OCI-LY3 (cell line): Measurements from ENCODE around the gene AASDH.

Experiments
- H2AFZ ChIP-seq: fragments of 200-600, 300-600 bp; shearing (Covaris generic); 2 replicates; pipeline ENCODE4 v1.6.0; 2014; ENCODE audit warnings: antibody characterized with exemption, low read depth, low read length
- H3K27ac ChIP-seq: fragments of 200-600, 300-600 bp; sonication (generic); 2 replicates; pipeline ENCODE4 v1.5.1; 2014; ENCODE audit warnings: mild to moderate bottlenecking, low read length, moderate library complexity, mixed read lengths
- H3K27me3 ChIP-seq: fragments of 200-600, 300-600 bp; sonication (generic); 2 replicates; pipeline ENCODE4 v1.6.1; 2014; ENCODE audit warnings: low read depth, low read length, mixed read lengths
- H3K36me3 ChIP-seq: fragments of 200-600, 300-600 bp; sonication (generic); replicated peaks from 2 replicates; pipeline ENCODE3; 2014; ENCODE audit warnings: low read depth, low read length, mixed read lengths
- H3K4me1 ChIP-seq: fragments of 300-600, 200-600 bp; sonication (generic); 2 replicates; pipeline ENCODE4 v1.6.1; 2014; ENCODE audit warnings: low read length, mixed read lengths
- H3K4me2 ChIP-seq: fragments of 200-600, 300-600 bp; sonication (generic); 2 replicates; pipeline ENCODE4 v1.6.1; 2014; ENCODE audit warnings: low read length, mixed read lengths
- H3K4me3 ChIP-seq: fragments of 300-600, 200-600 bp; sonication (generic); 2 replicates; pipeline ENCODE4 v1.5.1; 2014; ENCODE audit warnings: antibody characterized with exemption, mild to moderate bottlenecking, low read length, moderate library complexity
- H3K79me2 ChIP-seq: fragments of 300-600, 200-600 bp; shearing (Covaris generic); 2 replicates; pipeline ENCODE4 v1.6.1; 2014; ENCODE audit warnings: mild to moderate bottlenecking, low read length, mixed read lengths
- H3K9ac ChIP-seq: fragments of 300-600, 200-600 bp; shearing (Covaris generic); 2 replicates; pipeline ENCODE4 v1.6.0; 2014; ENCODE audit warnings: mild to moderate bottlenecking, low read length, moderate library complexity
- H3K9me3 ChIP-seq: fragments of 200-600, 300-600 bp; shearing (Covaris generic); 2 replicates; pipeline ENCODE4 v1.6.1; 2014; ENCODE audit warnings: low read length, mixed read lengths; ENCODE audit not compliant: insufficient read depth
- H4K20me1 ChIP-seq: fragments of 200-600, 300-600 bp; sonication (generic); 2 replicates; pipeline ENCODE4 v1.6.1; 2016; ENCODE audit warnings: low read length, mixed read lengths; ENCODE audit not compliant: insufficient read depth
- EZH2phosphoT487 ChIP-seq: fragments of 200-600 bp; shearing (Covaris generic); IDR thresholded peaks from 2 replicates; pipeline ENCODE4 v1.6.1; 2018; ENCODE audit warnings: antibody characterized with exemption, mixed run types, low read depth
- TF ChIP-seq, protein P1 (sequence below): fragments of 200-600, 300-600 bp; sonication (generic); IDR thresholded peaks from 2 replicates; pipeline ENCODE4 v1.5.1; 2014; ENCODE audit warnings: antibody characterized with exemption, low read length, low read depth

The AASDH gene

GRCh38 chr4:56406151-56406550 is 18.9 kb upstream of the AASDH start:
- TF ChIP-seq, protein P1, sequence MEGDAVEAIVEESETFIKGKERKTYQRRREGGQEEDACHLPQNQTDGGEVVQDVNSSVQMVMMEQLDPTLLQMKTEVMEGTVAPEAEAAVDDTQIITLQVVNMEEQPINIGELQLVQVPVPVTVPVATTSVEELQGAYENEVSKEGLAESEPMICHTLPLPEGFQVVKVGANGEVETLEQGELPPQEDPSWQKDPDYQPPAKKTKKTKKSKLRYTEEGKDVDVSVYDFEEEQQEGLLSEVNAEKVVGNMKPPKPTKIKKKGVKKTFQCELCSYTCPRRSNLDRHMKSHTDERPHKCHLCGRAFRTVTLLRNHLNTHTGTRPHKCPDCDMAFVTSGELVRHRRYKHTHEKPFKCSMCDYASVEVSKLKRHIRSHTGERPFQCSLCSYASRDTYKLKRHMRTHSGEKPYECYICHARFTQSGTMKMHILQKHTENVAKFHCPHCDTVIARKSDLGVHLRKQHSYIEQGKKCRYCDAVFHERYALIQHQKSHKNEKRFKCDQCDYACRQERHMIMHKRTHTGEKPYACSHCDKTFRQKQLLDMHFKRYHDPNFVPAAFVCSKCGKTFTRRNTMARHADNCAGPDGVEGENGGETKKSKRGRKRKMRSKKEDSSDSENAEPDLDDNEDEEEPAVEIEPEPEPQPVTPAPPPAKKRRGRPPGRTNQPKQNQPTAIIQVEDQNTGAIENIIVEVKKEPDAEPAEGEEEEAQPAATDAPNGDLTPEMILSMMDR: no peak
- TF ChIP-seq EZH2phosphoT487: no peak
- Histone ChIP-seq H3K4me3 (no peak overlapping the region), H3K79me2 (peaks cover 56% of the 10 kb centered on the region), H3K27me3 (no peaks in the 10 kb centered on the region), H3K4me1 (no peaks in the 10 kb centered on the region), H3K9me3 (no peaks in the 10 kb centered on the region), H4K20me1 (peaks cover 11% of the 10 kb centered on the region; the same call in 1 of the 2 replicates), H3K27ac (no peak overlapping the region), H3K9ac (no peak overlapping the region), H3K36me3 (peaks cover 46% of the 10 kb centered on the region), H2AFZ (no peak overlapping the region), H3K4me2 (no peak overlapping the region)

GRCh38 chr4:56405016-56405415 is 17.7 kb upstream of the AASDH start:
- H3K4me1 ChIP-seq: no peaks in the 10 kb centered on the region
- H3K4me2 ChIP-seq: no peak overlapping the region
- no peak overlapping the region for H3K27ac ChIP-seq
- H2AFZ ChIP-seq: no peak overlapping the region
- no peaks in the 10 kb centered on the region for H3K27me3 ChIP-seq
- TF ChIP-seq, protein P1: no peak
- no peak for TF ChIP-seq EZH2phosphoT487
- H3K4me3 ChIP-seq: no peak overlapping the region
- no peaks in the 10 kb centered on the region for H3K9me3 ChIP-seq
- H3K79me2 ChIP-seq: peaks cover 47% of the 10 kb centered on the region
- peaks cover 57% of the 10 kb centered on the region for H3K36me3 ChIP-seq
- peaks cover 5% of the 10 kb centered on the region; the same call in 1 of the 2 replicates for H4K20me1 ChIP-seq
- H3K9ac ChIP-seq: no peak overlapping the region

- Histone ChIP-seq H3K4me3 (no peak overlapping the region), H3K4me1 (no peaks in the 10 kb centered on the region), H3K36me3 (peaks cover 55% of the 10 kb centered on the region), H2AFZ (no peak overlapping the region), H3K9me3 (no peaks in the 10 kb centered on the region), H3K79me2 (peaks cover 13% of the 10 kb centered on the region), H3K27me3 (no peaks in the 10 kb centered on the region), H3K9ac (no peak overlapping the region), H3K4me2 (no peak overlapping the region), H3K27ac (no peak overlapping the region), H4K20me1 (no peaks in the 10 kb centered on the region)
- TF ChIP-seq EZH2phosphoT487: no peak
- TF ChIP-seq, protein P1: no peak
Measured at GRCh38 chr4:56400560-56400959, 13.3 kb upstream of the AASDH start.

DNA sequence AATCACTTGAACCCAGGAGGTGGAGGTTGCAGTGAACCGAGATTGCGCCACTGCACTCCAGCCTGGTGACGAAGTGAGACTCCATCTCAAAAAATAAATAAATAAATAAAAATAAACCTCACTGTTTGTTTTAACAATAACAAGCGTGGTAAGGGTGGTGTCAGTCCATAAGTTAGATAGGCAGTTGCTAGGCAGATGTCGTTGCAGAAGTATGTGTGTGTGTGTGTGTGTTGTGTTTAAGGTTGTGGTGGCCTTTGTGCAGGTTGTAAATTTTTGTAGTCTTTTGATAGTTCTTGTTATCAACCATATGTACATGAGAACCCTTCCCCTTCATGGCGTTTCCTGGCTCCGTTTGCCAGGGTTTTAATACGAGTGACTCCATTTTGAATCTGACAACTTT is 4.0 kb upstream of the AASDH start:
- H3K27me3 ChIP-seq: no peaks in the 10 kb centered on the region
- H3K4me3 ChIP-seq: no peak overlapping the region
- no peaks in the 10 kb centered on the region for H4K20me1 ChIP-seq
- peaks cover 33% of the 10 kb centered on the region for H3K79me2 ChIP-seq
- H3K4me1 ChIP-seq: peaks cover 19% of the 10 kb centered on the region
- no peak overlapping the region for H3K9ac ChIP-seq
- H3K36me3 ChIP-seq: peaks cover 13% of the 10 kb centered on the region
- H3K9me3 ChIP-seq: no peaks in the 10 kb centered on the region
- no peak overlapping the region for H2AFZ ChIP-seq
- no peak overlapping the region for H3K4me2 ChIP-seq
- H3K27ac ChIP-seq: no peak overlapping the region
- TF ChIP-seq, protein P1: no peak
- TF ChIP-seq EZH2phosphoT487: no peak
